ENCODE results near the gene UCP2. TPM values are rescaled to one million over a fixed set of nuclear protein-coding genes. Genes with fewer than 3 reads are reported as not detected.
A peak's percentile ranks its signal among the peaks of the same experiment; 100 is the strongest.

The UCP2 gene
- total and polyA plus RNA-seq, 7 experiments from 2014 or later = 365 to 1,411 (median 913) TPM

- no peak overlapping the region for H3K4me3 ChIP-seq (ENCODE audit: low read length)
- H3K9me3 Mint-ChIP-seq = peaks cover 0 to 3% (median 0%) of the 10 kb centered on the region in 11 donors
- H3K4me1 Mint-ChIP-seq = peaks cover 46 to 99% (median 87%) of the 10 kb centered on the region in 7 donors
- H3K4me3 Mint-ChIP-seq = peak overlapping the region; percentile 55 to 81 (median 66)
- no peaks in the 10 kb centered on the region for H3K36me3 ChIP-seq (ENCODE audit: control insufficient read depth in 2 of 3, insufficient read depth in 3 of 3, low read length in 3 of 3)
- CTCF ChIA-PET = interaction anchor here (0.6 to 1.4 kb wide), 4 partner anchors 22 to 162 kb away, joined by 3 to 4 read pairs (median 3); no protein-coding TSS in a partner anchor
- DNase-seq = peak in 8 of 9 donors; percentile 16 to 67 (median 46)
- POLR2A ChIA-PET = interaction anchor here (0.9 to 14.0 kb wide), 8 partner anchors 9 to 40 kb away, joined by 4 to 237 read pairs (median 8); partner anchors contain the start of gene UCP2
- H3K27me3 ChIP-seq (ENCODE audit: control insufficient read depth in 2 of 2, insufficient read depth in 2 of 2, low read length in 2 of 2) = no peaks in the 10 kb centered on the region
- peak overlapping the region; percentile 80 to 98 (median 94) for H3K27ac Mint-ChIP-seq
- H3K9me3 ChIP-seq (ENCODE audit: control insufficient read depth in 2 of 3, low read length in 3 of 3) = no peaks in the 10 kb centered on the region
- peak overlapping the region; percentile 61 for H3K27ac ChIP-seq (ENCODE audit: low read depth, low read length)
- H3K27me3 Mint-ChIP-seq = no peaks in the 10 kb centered on the region
- H3K4me1 ChIP-seq (ENCODE audit: control insufficient read depth in 2 of 2, insufficient read depth in 2 of 2, low read length in 2 of 2) = peaks cover 83 to 95% of the 10 kb centered on the region in 2 donors
- ATAC-seq = peak; percentile 84
- intact Hi-C loops (cut with micrococcal nuclease) = loop anchor here (1.0 to 2.0 kb wide), 6 partner anchors 9 to 31 kb away; no protein-coding TSS in a partner anchor
- peaks cover 4 to 23% (median 7%) of the 10 kb centered on the region in 5 donors for H3K36me3 Mint-ChIP-seq
Measured at GRCh38 chr11:74011360-74012073, 28.9 kb upstream of the UCP2 start.

- peak in 1 of 9 donors; percentile 20 for DNase-seq
- Mint-ChIP-seq H3K9me3 (no peaks in the 10 kb centered on the region), H3K4me1 (peaks cover 47 to 99% (median 87%) of the 10 kb centered on the region in 7 donors), H3K4me3 (peak overlapping the region; percentile 55 to 81 (median 72)), H3K27ac (peak overlapping the region; percentile 80 to 98 (median 94)), H3K36me3 (peaks cover 0 to 17% (median 0%) of the 10 kb centered on the region in 5 donors), H3K27me3 (no peaks in the 10 kb centered on the region)
- Histone ChIP-seq H3K27ac (ENCODE audit: low read depth, low read length) (peak overlapping the region; percentile 61), H3K4me3 (ENCODE audit: low read length) (no peak overlapping the region), H3K9me3 (ENCODE audit: control insufficient read depth in 2 of 3, low read length in 3 of 3) (no peaks in the 10 kb centered on the region), H3K27me3 (ENCODE audit: control insufficient read depth in 2 of 2, insufficient read depth in 2 of 2, low read length in 2 of 2) (no peaks in the 10 kb centered on the region), H3K36me3 (ENCODE audit: control insufficient read depth in 2 of 3, insufficient read depth in 3 of 3, low read length in 3 of 3) (no peaks in the 10 kb centered on the region), H3K4me1 (ENCODE audit: control insufficient read depth in 2 of 2, insufficient read depth in 2 of 2, low read length in 2 of 2) (peaks cover 89 to 96% of the 10 kb centered on the region in 2 donors)
- CTCF ChIA-PET = interaction anchor here (0.5 to 1.4 kb wide), 7 partner anchors 8 to 216 kb away, joined by 3 to 9 read pairs (median 4); no protein-coding TSS in a partner anchor
- intact Hi-C loops (cut with micrococcal nuclease) = loop anchor here (1.0 to 2.0 kb wide), 6 partner anchors 15 to 46 kb away; no protein-coding TSS in a partner anchor
- POLR2A ChIA-PET = interaction anchor here (1.1 to 14.0 kb wide), 8 partner anchors 8 to 44 kb away, joined by 3 to 237 read pairs (median 8); partner anchors contain the start of gene UCP2
- ATAC-seq = no peak
Measured at GRCh38 chr11:74010306-74011300, 28.0 kb upstream of the UCP2 start.

- Mint-ChIP-seq H3K9me3 (no peaks in the 10 kb centered on the region), H3K4me3 (peak overlapping the region in 7 of 10 donors; percentile 52 to 81 (median 68)), H3K36me3 (peaks cover 0 to 12% (median 0%) of the 10 kb centered on the region in 5 donors), H3K27ac (peak overlapping the region; percentile 80 to 98 (median 94)), H3K4me1 (peaks cover 47 to 99% (median 87%) of the 10 kb centered on the region in 7 donors), H3K27me3 (no peaks in the 10 kb centered on the region)
- intact Hi-C loops (cut with micrococcal nuclease) = loop anchor here in 1 of 2 donors (1.0 to 2.0 kb wide), 2 partner anchors 15 to 45 kb away; no protein-coding TSS in a partner anchor
- H3K27ac ChIP-seq (ENCODE audit: low read depth, low read length) = peak overlapping the region; percentile 61
- no peaks in the 10 kb centered on the region for H3K27me3 ChIP-seq (ENCODE audit: control insufficient read depth in 2 of 2, insufficient read depth in 2 of 2, low read length in 2 of 2)
- no peaks in the 10 kb centered on the region for H3K9me3 ChIP-seq (ENCODE audit: control insufficient read depth in 2 of 3, low read length in 3 of 3)
- DNase-seq (no peak), ATAC-seq (no peak)
- CTCF ChIA-PET = interaction anchor here (0.5 to 1.4 kb wide), 4 partner anchors 15 to 216 kb away, joined by 3 to 4 read pairs (median 4); no protein-coding TSS in a partner anchor
- POLR2A ChIA-PET = interaction anchor here (0.6 to 14.0 kb wide), 10 partner anchors 10 to 49 kb away, joined by 3 to 237 read pairs (median 6); partner anchors contain the start of gene UCP2
- H3K4me3 ChIP-seq (ENCODE audit: low read length) = no peak overlapping the region
- peaks cover 88 to 95% of the 10 kb centered on the region in 2 donors for H3K4me1 ChIP-seq (ENCODE audit: control insufficient read depth in 2 of 2, insufficient read depth in 2 of 2, low read length in 2 of 2)
- no peaks in the 10 kb centered on the region for H3K36me3 ChIP-seq (ENCODE audit: control insufficient read depth in 2 of 3, insufficient read depth in 3 of 3, low read length in 3 of 3)
Measured at GRCh38 chr11:74009675-74010305, 27.1 kb upstream of the UCP2 start.

GRCh38 chr11:74009230-74009547 is 26.5 kb upstream of the UCP2 start:
- Histone ChIP-seq H3K36me3 (ENCODE audit: control insufficient read depth in 2 of 3, insufficient read depth in 3 of 3, low read length in 3 of 3) (no peaks in the 10 kb centered on the region), H3K4me3 (ENCODE audit: low read length) (no peak overlapping the region), H3K27ac (ENCODE audit: low read depth, low read length) (peak overlapping the region; percentile 48), H3K27me3 (ENCODE audit: control insufficient read depth in 2 of 2, insufficient read depth in 2 of 2, low read length in 2 of 2) (no peaks in the 10 kb centered on the region), H3K9me3 (ENCODE audit: control insufficient read depth in 2 of 3, low read length in 3 of 3) (no peaks in the 10 kb centered on the region), H3K4me1 (ENCODE audit: control insufficient read depth in 2 of 2, insufficient read depth in 2 of 2, low read length in 2 of 2) (peaks cover 92 to 95% of the 10 kb centered on the region in 2 donors)
- Mint-ChIP-seq H3K27me3 (no peaks in the 10 kb centered on the region), H3K4me3 (peak overlapping the region in 6 of 10 donors; percentile 23 to 66 (median 38)), H3K4me1 (peaks cover 48 to 99% (median 87%) of the 10 kb centered on the region in 7 donors), H3K9me3 (no peaks in the 10 kb centered on the region), H3K27ac (peak overlapping the region; percentile 76 to 96 (median 89)), H3K36me3 (peaks cover 0 to 12% (median 0%) of the 10 kb centered on the region in 5 donors)
- POLR2A ChIA-PET = interaction anchor here (0.6 to 13.4 kb wide), 6 partner anchors 14 to 49 kb away, joined by 3 to 237 read pairs (median 13); partner anchors contain the start of gene UCP2
- DNase-seq = no peak
- no peak for ATAC-seq
- CTCF ChIA-PET = no interaction called here
- intact Hi-C loops (cut with micrococcal nuclease) = no loop called here

- intact Hi-C loops (cut with micrococcal nuclease) = no loop called here
- ChIA-PET CTCF (interaction anchor here (0.9 to 1.8 kb wide), 2 partner anchors 28 to 44 kb away, joined by 3 to 5 read pairs; no protein-coding TSS in a partner anchor), POLR2A (interaction anchor here (0.7 to 13.4 kb wide), 5 partner anchors 13 to 43 kb away, joined by 4 to 237 read pairs (median 21); partner anchors contain the start of gene UCP2)
- H3K27ac ChIP-seq (ENCODE audit: low read depth, low read length) = peak within 1 kb of the TSS; percentile 61
- H3K4me1 Mint-ChIP-seq = peaks cover 51 to 99% (median 89%) of the 10 kb centered on the region in 7 donors
- peaks cover 0 to 16% (median 0%) of the 10 kb centered on the region in 5 donors for H3K36me3 Mint-ChIP-seq
- H3K27me3 Mint-ChIP-seq = no peaks in the 10 kb centered on the region
- peak within 1 kb of the TSS; percentile 90 to 98 (median 94) for H3K27ac Mint-ChIP-seq
- no peak for DNase-seq
- peaks cover 0 to under 1% (median 0%) of the 10 kb centered on the region in 3 experiments for H3K36me3 ChIP-seq (ENCODE audit: control insufficient read depth in 2 of 3, insufficient read depth in 3 of 3, low read length in 3 of 3)
- H3K4me3 Mint-ChIP-seq = peak within 1 kb of the TSS in 8 of 10 donors; percentile 23 to 76 (median 60)
- no peak within 1 kb of the TSS for H3K4me3 ChIP-seq (ENCODE audit: low read length)
- H3K27me3 ChIP-seq (ENCODE audit: control insufficient read depth in 2 of 2, insufficient read depth in 2 of 2, low read length in 2 of 2) = no peaks in the 10 kb centered on the region
- no peaks in the 10 kb centered on the region for H3K9me3 ChIP-seq (ENCODE audit: control insufficient read depth in 2 of 3, low read length in 3 of 3)
- no peaks in the 10 kb centered on the region for H3K9me3 Mint-ChIP-seq
- peaks cover 95 to 96% of the 10 kb centered on the region in 2 donors for H3K4me1 ChIP-seq (ENCODE audit: control insufficient read depth in 2 of 2, insufficient read depth in 2 of 2, low read length in 2 of 2)
- no peak for ATAC-seq
Measured at GRCh38 chr11:74008373-74009229, 26.0 kb upstream of the UCP2 start, which contains the start of gene UCP3. UCP3 (minus strand) TSS chr11:74009085; CDS start chr11:74007042, 2,043 bp downstream.

Data from naive thymus-derived CD4-positive, alpha-beta T cell (primary cell).